Measurements from ENCODE around the gene ATP6V1C2. TPM values are rescaled to one million over a fixed set of nuclear protein-coding genes. Genes with fewer than 3 reads are reported as not detected.

Gene ATP6V1C2
- total and polyA plus RNA-seq, 2 donors (not counting 3 experiments of a cell fraction or from before 2014, with no cell fraction given), result 0.03 to 0.13 TPM

DNA sequence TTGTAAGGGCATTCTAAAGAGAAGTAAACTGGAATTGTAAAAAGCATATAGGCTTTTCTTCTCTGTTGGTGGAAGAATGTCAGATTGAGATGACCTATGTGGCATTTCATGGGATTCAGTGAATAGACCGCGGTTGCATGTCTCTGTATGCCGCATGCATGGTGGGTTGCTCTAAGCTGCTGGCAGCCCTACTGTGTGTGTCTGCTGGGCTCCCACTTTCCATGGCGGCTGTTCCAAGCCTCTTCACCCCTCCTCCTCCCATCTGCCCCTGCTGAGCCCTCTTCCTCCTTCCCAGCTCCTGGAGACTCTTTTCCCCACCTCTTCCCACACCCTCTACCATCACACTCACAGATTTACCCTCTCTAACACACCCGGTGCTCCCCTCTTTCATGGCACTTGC is 12.6 kb downstream of the ATP6V1C2 start:
- dilution Hi-C loops (cut with MboI; ENCODE audit: extremely low pct_ligation_motif_present, low sequenced_read_pairs), result no loop called here
- no TSS peak for BruUV-seq (replicated peaks)
- TF ChIP-seq POLR2AphosphoS5 (IDR thresholded peaks at IDR 0.05; ENCODE audit: insufficient read depth, low read depth, low read length), result no peak
- no peak for TF ChIP-seq FOS (IDR thresholded peaks at IDR 0.05; ENCODE audit: borderline replicate concordance, insufficient read depth, low read length)
- TF ChIP-seq GATA2 (IDR thresholded peaks at IDR 0.05; ENCODE audit: insufficient read depth, insufficient read length, low read depth, low read length), result no peak
- POLR2A ChIA-PET, result no interaction called here
- no peaks in the 10 kb centered on the region for H3K79me2 ChIP-seq (ENCODE audit: control insufficient read depth, insufficient read depth, low read length)
- H3K9me1 ChIP-seq (replicated peaks; ENCODE audit: control insufficient read depth, extremely low read depth, insufficient read depth, low read length), result no peaks in the 10 kb centered on the region
- H3K36me3 ChIP-seq (ENCODE audit: control insufficient read depth in 2 of 2, extremely low read depth in 1 of 2, insufficient read depth in 2 of 2, low read length in 2 of 2), result no peaks in the 10 kb centered on the region
- H3K9ac ChIP-seq (replicated peaks; ENCODE audit: extremely low read depth, insufficient read depth, low read length), result no peak overlapping the region
- H4K20me1 ChIP-seq (replicated peaks; ENCODE audit: control insufficient read depth, extremely low read depth, insufficient read depth, low read length), result no peaks in the 10 kb centered on the region
- no peaks in the 10 kb centered on the region for H3K4me1 ChIP-seq (ENCODE audit: control insufficient read depth, extremely low read depth, insufficient read depth, low read length)
- FAIRE-seq, result no peak
- H3K27ac ChIP-seq (ENCODE audit: insufficient read depth, low read depth, low read length), result no peak overlapping the region
- CTCF ChIA-PET, result no interaction called here
- H3K4me3 ChIP-seq (replicated peaks in 1 of 3; ENCODE audit: insufficient read depth in 1 of 3, low read depth in 1 of 3, low read length in 3 of 3), result no peak overlapping the region
- H3K4me2 ChIP-seq (ENCODE audit: insufficient read depth, low read length), result no peak overlapping the region
- H3K27me3 ChIP-seq (ENCODE audit: control insufficient read depth in 2 of 2, insufficient read depth in 2 of 2, low read length in 2 of 2), result peaks cover 3 to 7% of the 10 kb centered on the region in 2 experiments
- H3K9me3 ChIP-seq (replicated peaks; ENCODE audit: control insufficient read depth, insufficient read depth, low read length), result no peaks in the 10 kb centered on the region
- H2AFZ ChIP-seq (ENCODE audit: low read depth, low read length), result no peak overlapping the region
- intact Hi-C loops (cut with micrococcal nuclease), result no loop called here
- no peak for DNase-seq (ENCODE audit: low read depth, low spot score)

- CTCF ChIA-PET, result interaction anchor here (1.5 kb wide), 1 partner anchor 28 kb away, joined by 4 read pairs; no protein-coding TSS in a partner anchor
- POLR2A ChIA-PET, result no interaction called here
- no peaks in the 10 kb centered on the region for H4K20me1 ChIP-seq (replicated peaks; ENCODE audit: control insufficient read depth, extremely low read depth, insufficient read depth, low read length)
- H3K4me3 ChIP-seq (replicated peaks in 1 of 3; ENCODE audit: insufficient read depth in 1 of 3, low read depth in 1 of 3, low read length in 3 of 3), result no peak overlapping the region
- no peaks in the 10 kb centered on the region for H3K36me3 ChIP-seq (ENCODE audit: control insufficient read depth in 2 of 2, extremely low read depth in 1 of 2, insufficient read depth in 2 of 2, low read length in 2 of 2)
- FAIRE-seq (no peak), DNase-seq (ENCODE audit: low read depth, low spot score) (no peak)
- H3K27ac ChIP-seq (ENCODE audit: insufficient read depth, low read depth, low read length), result no peak overlapping the region
- no peaks in the 10 kb centered on the region for H3K79me2 ChIP-seq (ENCODE audit: control insufficient read depth, insufficient read depth, low read length)
- peaks cover 3 to 7% of the 10 kb centered on the region in 2 experiments for H3K27me3 ChIP-seq (ENCODE audit: control insufficient read depth in 2 of 2, insufficient read depth in 2 of 2, low read length in 2 of 2)
- H3K4me1 ChIP-seq (ENCODE audit: control insufficient read depth, extremely low read depth, insufficient read depth, low read length), result no peaks in the 10 kb centered on the region
- H2AFZ ChIP-seq (ENCODE audit: low read depth, low read length), result no peak overlapping the region
- no peak for TF ChIP-seq FOS (IDR thresholded peaks at IDR 0.05; ENCODE audit: borderline replicate concordance, insufficient read depth, low read length)
- TF ChIP-seq MAX (IDR thresholded peaks at IDR 0.05; ENCODE audit: insufficient read depth, insufficient read length), result no peak
- no peak for TF ChIP-seq MYC (IDR thresholded peaks at IDR 0.05; ENCODE audit: low read depth, low read length)
- no peaks in the 10 kb centered on the region for H3K9me1 ChIP-seq (replicated peaks; ENCODE audit: control insufficient read depth, extremely low read depth, insufficient read depth, low read length)
- BruUV-seq (replicated peaks), result no TSS peak
- no peak overlapping the region for H3K9ac ChIP-seq (replicated peaks; ENCODE audit: extremely low read depth, insufficient read depth, low read length)
- intact Hi-C loops (cut with micrococcal nuclease), result no loop called here
- no peak overlapping the region for H3K4me2 ChIP-seq (ENCODE audit: insufficient read depth, low read length)
- dilution Hi-C loops (cut with MboI; ENCODE audit: extremely low pct_ligation_motif_present, low sequenced_read_pairs), result no loop called here
- no peaks in the 10 kb centered on the region for H3K9me3 ChIP-seq (replicated peaks; ENCODE audit: control insufficient read depth, insufficient read depth, low read length)
Measured at GRCh38 chr2:10738192-10738591, 16.8 kb downstream of the ATP6V1C2 start.

All from endothelial cell of umbilical vein (primary cell).